Endometrium (tissue), 2 donors: ENCODE measurements around the gene EREG.
"Not testable (repeated sequence)": the region's sequence is repeated elsewhere in the genome, so short reads cannot be mapped to it uniquely, and the experiment has no call there.

Experiments
- FAIRE-seq: peaks from 2 replicates; lab custom pipeline; 2012; peaks lifted over from hg19 to GRCh38; lab: Jason Lieb, UNC
- donor health status: control.
- donor health status: control.

EREG gene

GRCh38 chr4:74364652-74365491 lies at the start of gene EREG:
Gene EREG, plus strand, starts transcription at chr4:74365145. Its CDS starts 164 bp downstream, at chr4:74365309.
- FAIRE-seq: no peak

- no peak for FAIRE-seq
Observed at GRCh38 chr4:74315376-74315775, 49.6 kb upstream of the EREG start.

- FAIRE-seq: no peak
Observed at GRCh38 chr4:74316397-74316796, 48.5 kb upstream of the EREG start.

- no peak for FAIRE-seq
Observed at GRCh38 chr4:74317616-74318246, 47.2 kb upstream of the EREG start.

- FAIRE-seq: no peak
Observed at GRCh38 chr4:74318276-74318675, 46.7 kb upstream of the EREG start.

GRCh38 chr4:74319470-74319869 lies 45.5 kb upstream of the EREG start:
- no peak for FAIRE-seq

GRCh38 chr4:74320559-74321118 lies 44.3 kb upstream of the EREG start:
- no peak for FAIRE-seq

GRCh38 chr4:74322301-74322700 lies 42.6 kb upstream of the EREG start:
- FAIRE-seq: no peak

GRCh38 chr4:74323663-74324062 lies 41.3 kb upstream of the EREG start:
- no peak for FAIRE-seq

GRCh38 chr4:74324262-74324661 lies 40.7 kb upstream of the EREG start:
- FAIRE-seq: no peak

GRCh38 chr4:74325886-74326285 lies 39.1 kb upstream of the EREG start:
- no peak for FAIRE-seq

- FAIRE-seq: no peak
Observed at GRCh38 chr4:74327762-74328161, 37.2 kb upstream of the EREG start.

- no peak for FAIRE-seq
Observed at GRCh38 chr4:74328501-74328900, 36.4 kb upstream of the EREG start.

- FAIRE-seq: no peak
Observed at GRCh38 chr4:74329307-74329706, 35.6 kb upstream of the EREG start.

- no peak for FAIRE-seq
Observed at GRCh38 chr4:74330295-74330750, 34.6 kb upstream of the EREG start.

GRCh38 chr4:74331252-74331651 lies 33.7 kb upstream of the EREG start:
- FAIRE-seq: no peak

- no peak for FAIRE-seq
Observed at GRCh38 chr4:74331944-74332343, 33.0 kb upstream of the EREG start.

- FAIRE-seq: no peak
Observed at GRCh38 chr4:74334636-74335035, 30.3 kb upstream of the EREG start.

GRCh38 chr4:74335341-74336021 lies 29.5 kb upstream of the EREG start:
- FAIRE-seq: no peak

- FAIRE-seq: no peak
Observed at GRCh38 chr4:74338792-74339333, 26.1 kb upstream of the EREG start.

- FAIRE-seq: no peak
Observed at GRCh38 chr4:74339501-74339900, 25.4 kb upstream of the EREG start.

- not testable (repeated sequence) for FAIRE-seq
Observed at GRCh38 chr4:74340421-74340820, 24.5 kb upstream of the EREG start.
